Endothelial cell of umbilical vein (primary cell): Measurements from ENCODE around the gene MINDY3.

Experiments used
- FOS ChIP-seq: IDR thresholded peaks from 2 replicates; pipeline ENCODE4 v1.6.1; 2011; ENCODE audit warnings: mild to moderate bottlenecking, low read length, moderate library complexity, borderline replicate concordance; ENCODE audit not compliant: insufficient read depth
- MYC ChIP-seq: IDR thresholded peaks from one replicate; pipeline ENCODE4 v1.6.1; 2011; ENCODE audit warnings: mild to moderate bottlenecking, low read depth, low read length
- POLR2A ChIP-seq: IDR thresholded peaks from 2 replicates; pipeline ENCODE4 v1.6.1; 2012; ENCODE audit warnings: low read depth, mild to moderate bottlenecking, control low read depth, low read length
- POLR2AphosphoS5 ChIP-seq: IDR thresholded peaks from 2 replicates; pipeline ENCODE4 v1.6.1; 2012; ENCODE audit warnings: low read depth, mild to moderate bottlenecking, control low read depth, low read length, moderate library complexity; ENCODE audit not compliant: insufficient read depth
- TF ChIP-seq, protein P1 (sequence below), 2 donors: IDR thresholded peaks; 1 replicate in 1 of 2; 2 replicates in 1 of 2; pipeline ENCODE4 v1.5.1; 2011; ENCODE audit warnings: low read length in 2 of 2, mild to moderate bottlenecking in 2 of 2, moderate library complexity in 2 of 2, control low read depth in 1 of 2, inconsistent platforms in 1 of 2, low read depth in 1 of 2; ENCODE audit not compliant: insufficient read depth in 1 of 2; ENCODE audit errors: extremely low read depth in 1 of 2

DNA sequence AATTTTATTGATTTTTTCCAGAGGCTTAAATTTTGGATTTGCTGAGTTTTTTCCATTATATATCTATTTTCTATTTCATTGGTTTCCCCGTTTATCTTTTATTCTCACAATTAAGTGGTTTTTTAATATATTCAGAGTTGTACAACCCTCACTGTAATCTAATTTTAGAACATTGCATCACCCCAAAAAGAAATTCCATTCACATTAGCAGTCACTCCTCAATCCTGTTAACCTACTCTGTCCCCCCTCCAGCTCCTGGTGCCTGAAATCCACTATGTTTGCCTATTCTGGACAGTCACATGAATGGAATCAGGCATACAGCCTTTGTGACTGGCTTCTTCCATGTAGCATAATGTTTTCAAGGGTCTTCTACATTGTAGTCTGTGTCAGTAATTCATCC is 84.8 kb downstream of the MINDY3 start:
- TF ChIP-seq POLR2AphosphoS5 (no peak), POLR2A (no peak), MYC (no peak), FOS (no peak)
- TF ChIP-seq, protein P1, sequence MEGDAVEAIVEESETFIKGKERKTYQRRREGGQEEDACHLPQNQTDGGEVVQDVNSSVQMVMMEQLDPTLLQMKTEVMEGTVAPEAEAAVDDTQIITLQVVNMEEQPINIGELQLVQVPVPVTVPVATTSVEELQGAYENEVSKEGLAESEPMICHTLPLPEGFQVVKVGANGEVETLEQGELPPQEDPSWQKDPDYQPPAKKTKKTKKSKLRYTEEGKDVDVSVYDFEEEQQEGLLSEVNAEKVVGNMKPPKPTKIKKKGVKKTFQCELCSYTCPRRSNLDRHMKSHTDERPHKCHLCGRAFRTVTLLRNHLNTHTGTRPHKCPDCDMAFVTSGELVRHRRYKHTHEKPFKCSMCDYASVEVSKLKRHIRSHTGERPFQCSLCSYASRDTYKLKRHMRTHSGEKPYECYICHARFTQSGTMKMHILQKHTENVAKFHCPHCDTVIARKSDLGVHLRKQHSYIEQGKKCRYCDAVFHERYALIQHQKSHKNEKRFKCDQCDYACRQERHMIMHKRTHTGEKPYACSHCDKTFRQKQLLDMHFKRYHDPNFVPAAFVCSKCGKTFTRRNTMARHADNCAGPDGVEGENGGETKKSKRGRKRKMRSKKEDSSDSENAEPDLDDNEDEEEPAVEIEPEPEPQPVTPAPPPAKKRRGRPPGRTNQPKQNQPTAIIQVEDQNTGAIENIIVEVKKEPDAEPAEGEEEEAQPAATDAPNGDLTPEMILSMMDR (IDR thresholded peaks at IDR 0.05; ENCODE audit: extremely low read depth in 1 of 2, insufficient read depth in 1 of 2, low read depth in 1 of 2, low read length in 2 of 2): no peak
